Endothelial cell of umbilical vein (primary cell): Measurements from ENCODE around the gene ZNF407. TPM values are rescaled to one million over a fixed set of nuclear protein-coding genes. Genes with fewer than 3 reads are reported as not detected.

Experiments
- BruUV-seq: library from RNA; stranded (reverse); fragments of 400-500 nt; replicated peaks from 2 replicates; lab custom pipeline; 2021; lab: Mats Ljungman, UMichigan
- CTCF ChIA-PET: fragments of 300-600, 350-600 bp; sonication (Branson Sonifier 250); formaldehyde crosslinking; loops from one replicate; lab custom pipeline; 2021; ENCODE audit warnings: antibody characterized with exemption, inconsistent platforms; lab: Charles Lee
- POLR2A ChIA-PET: fragments of 300-600, 350-600 bp; sonication (Branson Sonifier 250); formaldehyde crosslinking; loops from one replicate; lab custom pipeline; 2021; ENCODE audit warnings: antibody characterized with exemption, inconsistent platforms; lab: Charles Lee
- DNase-seq: peaks from one replicate; pipeline ENCODE4 v3.0.0-alpha.2; 2011; ENCODE audit warnings: low read depth, low spot score
- FAIRE-seq: peaks from 2 replicates; lab custom pipeline; 2011; peaks lifted over from hg19 to GRCh38; lab: Jason Lieb, UNC
- H2AFZ ChIP-seq: 2 replicates; pipeline ENCODE4 v1.6.0; 2012; ENCODE audit warnings: low read depth, low read length, control low read depth, inconsistent platforms
- H3K27ac ChIP-seq: 2 replicates; pipeline ENCODE4 v1.5.1; 2011; ENCODE audit warnings: low read depth, mild to moderate bottlenecking, control low read depth, low read length, moderate library complexity; ENCODE audit not compliant: insufficient read depth
- H3K27me3 ChIP-seq, 2 experiments: 2 replicates each; pipeline versions ENCODE4 v1.6.0 to v1.6.1; 2011; ENCODE audit warnings: low read length in 2 of 2, mixed read lengths in 1 of 2; ENCODE audit not compliant: control insufficient read depth in 2 of 2, insufficient read depth in 2 of 2
- H3K36me3 ChIP-seq, 2 experiments: 2 replicates in 1 of 2; 3 replicates in 1 of 2; pipeline ENCODE4 v1.5.1; 2011; ENCODE audit warnings: low read length in 2 of 2, mild to moderate bottlenecking in 1 of 2, moderate library complexity in 1 of 2; ENCODE audit not compliant: control insufficient read depth in 2 of 2, insufficient read depth in 2 of 2; ENCODE audit errors: extremely low read depth in 1 of 2
- H3K4me1 ChIP-seq: 3 replicates; pipeline ENCODE4 v1.5.1; 2011; ENCODE audit warnings: mild to moderate bottlenecking, low read length; ENCODE audit not compliant: control insufficient read depth, insufficient read depth; ENCODE audit errors: extremely low read depth
- H3K4me2 ChIP-seq: 2 replicates; pipeline ENCODE4 v1.6.1; 2011; ENCODE audit warnings: low read length, control low read depth, mixed read lengths; ENCODE audit not compliant: insufficient read depth
- H3K4me3 ChIP-seq, 3 experiments: fragments of 200-600 bp in 1 of 3; sonication (generic), shearing (Covaris generic) in 1 of 3; replicated peaks in 1 of 3; 2 replicates each; pipeline ENCODE4 v1.5.1; 2011 to 2016; ENCODE audit warnings: control low read depth in 3 of 3, low read length in 3 of 3, mild to moderate bottlenecking in 2 of 3, inconsistent platforms in 1 of 3, low read depth in 1 of 3, moderate library complexity in 1 of 3; ENCODE audit not compliant: insufficient read depth in 1 of 3
- H3K79me2 ChIP-seq: 2 replicates; pipeline ENCODE4 v1.6.0; 2012; ENCODE audit warnings: low read length, inconsistent platforms; ENCODE audit not compliant: control insufficient read depth, insufficient read depth
- H3K9ac ChIP-seq: replicated peaks from 2 replicates; pipeline ENCODE3; 2011; ENCODE audit warnings: low read length, control low read depth; ENCODE audit not compliant: insufficient read depth; ENCODE audit errors: extremely low read depth
- H3K9me1 ChIP-seq: replicated peaks from 3 replicates; pipeline ENCODE4 v1.6.0; 2011; ENCODE audit warnings: mild to moderate bottlenecking, low read length; ENCODE audit not compliant: control insufficient read depth, insufficient read depth; ENCODE audit errors: extremely low read depth
- H3K9me3 ChIP-seq: replicated peaks from 2 replicates; pipeline ENCODE4 v1.5.1; 2012; ENCODE audit warnings: low read length, inconsistent platforms; ENCODE audit not compliant: control insufficient read depth, insufficient read depth
- H4K20me1 ChIP-seq: replicated peaks from 2 replicates; pipeline ENCODE3; 2011; ENCODE audit warnings: mild to moderate bottlenecking, low read length; ENCODE audit not compliant: control insufficient read depth, insufficient read depth; ENCODE audit errors: extremely low read depth
- CTCF ChIP-seq, 2 donors: IDR thresholded peaks; 1 replicate in 1 of 2; 2 replicates in 1 of 2; pipeline ENCODE4 v1.5.1; 2011; ENCODE audit warnings: low read length in 2 of 2, mild to moderate bottlenecking in 2 of 2, moderate library complexity in 2 of 2, control low read depth in 1 of 2, inconsistent platforms in 1 of 2, low read depth in 1 of 2; ENCODE audit not compliant: insufficient read depth in 1 of 2; ENCODE audit errors: extremely low read depth in 1 of 2
- EZH2 ChIP-seq: IDR thresholded peaks from 2 replicates; pipeline ENCODE4 v1.6.1; 2012; ENCODE audit warnings: borderline replicate concordance, low read depth, mild to moderate bottlenecking, moderate library complexity, low read length, inconsistent platforms; ENCODE audit not compliant: severe bottlenecking
- FOS ChIP-seq: IDR thresholded peaks from 2 replicates; pipeline ENCODE4 v1.6.1; 2011; ENCODE audit warnings: mild to moderate bottlenecking, low read length, moderate library complexity, borderline replicate concordance; ENCODE audit not compliant: insufficient read depth
- GATA2 ChIP-seq: IDR thresholded peaks from 2 replicates; pipeline ENCODE4 v1.7.0; 2011; ENCODE audit warnings: low read depth, mild to moderate bottlenecking, moderate library complexity, mixed read lengths, low read length; ENCODE audit not compliant: insufficient read length, insufficient read depth
- JUN ChIP-seq: IDR thresholded peaks from 2 replicates; pipeline ENCODE4 v1.6.1; 2011; ENCODE audit warnings: borderline replicate concordance, low read depth; ENCODE audit not compliant: insufficient read length, insufficient read depth
- MAX ChIP-seq: IDR thresholded peaks from 2 replicates; pipeline ENCODE4 v1.6.1; 2011; ENCODE audit not compliant: insufficient read depth, insufficient read length
- MYC ChIP-seq: IDR thresholded peaks from one replicate; pipeline ENCODE4 v1.6.1; 2011; ENCODE audit warnings: mild to moderate bottlenecking, low read depth, low read length
- POLR2A ChIP-seq: IDR thresholded peaks from 2 replicates; pipeline ENCODE4 v1.6.1; 2012; ENCODE audit warnings: low read depth, mild to moderate bottlenecking, control low read depth, low read length
- POLR2AphosphoS5 ChIP-seq: IDR thresholded peaks from 2 replicates; pipeline ENCODE4 v1.6.1; 2012; ENCODE audit warnings: low read depth, mild to moderate bottlenecking, control low read depth, low read length, moderate library complexity; ENCODE audit not compliant: insufficient read depth
- dilution Hi-C: fragments of 300-500 bp; cut with MboI; formaldehyde crosslinking; loops from one replicate; pipeline ENCODE4 v1.15.0; 2019; ENCODE audit warnings: low sequenced_read_pairs; ENCODE audit not compliant: extremely low pct_ligation_motif_present
- intact Hi-C: fragments of 100-400 bp; cut with micrococcal nuclease; formaldehyde crosslinking; loops from one replicate; pipeline ENCODE4 v1.10.0; 2022
- polyA plus RNA-seq, 4 experiments: library from polyadenylated mRNA; depleted of rRNA in 3 of 4; stranded (reverse) in 3 of 4; unstranded in 1 of 4; fragments of >200 nt; gene quantifications; 2 replicates each; pipeline versions ENCODE4 v1.2.1 to v1.2.3, GENCODE V29; 2011 to 2012; ENCODE audit warnings: missing spikeins in 1 of 4
- total RNA-seq: library from RNA; stranded (reverse); gene quantifications from 2 replicates; pipeline ENCODE4 v1.2.3, GENCODE V29; 2021

Gene ZNF407
- total and polyA plus RNA-seq, 2 donors (not counting 3 experiments of a cell fraction or from before 2014, with no cell fraction given), result 3.8 to 20.1 TPM

GRCh38 chr18:74916773-74917393, 319.2 kb downstream of the ZNF407 start:
- Histone ChIP-seq H3K79me2 (no peaks in the 10 kb centered on the region), H2AFZ (no peak overlapping the region), H3K27ac (no peak overlapping the region), H3K4me1 (no peaks in the 10 kb centered on the region), H3K27me3 (no peaks in the 10 kb centered on the region), H3K9me1 (no peaks in the 10 kb centered on the region), H3K9me3 (no peaks in the 10 kb centered on the region), H3K4me2 (no peak overlapping the region), H3K9ac (no peak overlapping the region), H4K20me1 (no peaks in the 10 kb centered on the region), H3K4me3 (no peak overlapping the region), H3K36me3 (no peaks in the 10 kb centered on the region)
- DNase-seq, result no peak
- ChIA-PET CTCF (no interaction called here), POLR2A (no interaction called here)
- BruUV-seq, result no TSS peak
- TF ChIP-seq JUN (no peak), CTCF (IDR thresholded peaks at IDR 0.05; ENCODE audit: extremely low read depth in 1 of 2, insufficient read depth in 1 of 2, low read depth in 1 of 2, low read length in 2 of 2) (no peak), EZH2 (no peak), MYC (no peak), GATA2 (no peak), FOS (no peak), POLR2AphosphoS5 (no peak), MAX (no peak), POLR2A (no peak)
- dilution Hi-C loops, result no loop called here
- FAIRE-seq, result no peak
- intact Hi-C loops, result loop anchor here (10.0 kb wide), 1 partner anchor 1252 kb away; no protein-coding TSS in a partner anchor
